K562 (cell line): ENCODE results near the gene RAB21. TPM values are rescaled to one million over a fixed set of nuclear protein-coding genes. Genes with fewer than 3 reads are reported as not detected.

ENCODE experiments used
- ATAC-seq: fragments of 200-7000 bp; cut with Tn5 transposase; 3 replicates; pipeline ENCODE4 v1.9.1; 2020; ENCODE audit warnings: moderate library complexity
- BruUV-seq: library from RNA; stranded (reverse); fragments of 400-500 nt; replicated peaks from 2 replicates; lab custom pipeline; 2021; lab: Mats Ljungman, UMichigan
- CTCF ChIA-PET: fragments of 300-600 bp; formaldehyde crosslinking; extraction: SDS; loops from one replicate; lab custom pipeline; 2021; ENCODE audit warnings: low intra/inter-chr PET ratio; lab: Yijun Ruan, JAX
- POLR2A ChIA-PET: fragments of 300-600, 350-650 bp; sonication (Branson Sonifier 250); formaldehyde crosslinking; extraction: SDS; loops from one replicate; lab custom pipeline; 2021; ENCODE audit warnings: antibody characterized with exemption, inconsistent platforms; lab: Yijun Ruan, JAX
- DNase-seq, 4 experiments: peaks; one replicate each; pipeline versions ENCODE4 v3.0.0 to v3.0.0-alpha.2; 2011 to 2018; ENCODE audit warnings: low spot score in 3 of 4, mixed read lengths in 3 of 4; ENCODE audit errors: extremely low read depth in 1 of 4
- FAIRE-seq: peaks from 2 replicates; lab custom pipeline; 2011; peaks lifted over from hg19 to GRCh38; lab: Jason Lieb, UNC
- H2AFZ ChIP-seq: 2 replicates; pipeline ENCODE4 v1.6.0; 2011; ENCODE audit warnings: low read depth, low read length, control low read depth, inconsistent platforms
- H3K27ac ChIP-seq: fragments of 200-600 bp; 3 replicates; pipeline ENCODE4 v1.8.0; 2011; ENCODE audit warnings: low read depth, mild to moderate bottlenecking, control low read depth, inconsistent platforms, low read length, moderate library complexity, mixed read lengths; ENCODE audit errors: extremely low read depth
- H3K27me3 ChIP-seq, 2 experiments: fragments of 300-600 bp in 1 of 2; 2 replicates in 1 of 2; 3 replicates in 1 of 2; pipeline versions ENCODE4 v1.6.0 to v1.8.0; 2011; ENCODE audit warnings: inconsistent platforms in 2 of 2, low read length in 2 of 2, mild to moderate bottlenecking in 1 of 2, mixed read lengths in 1 of 2, moderate library complexity in 1 of 2; ENCODE audit not compliant: control insufficient read depth in 2 of 2, insufficient read depth in 2 of 2
- H3K36me3 ChIP-seq: fragments of 300-600 bp; 3 replicates; pipeline ENCODE4 v1.8.0; 2011; ENCODE audit warnings: mild to moderate bottlenecking, low read length, inconsistent platforms; ENCODE audit not compliant: control insufficient read depth, insufficient read depth
- H3K4me1 ChIP-seq, 2 experiments: fragments of 200-600 bp in 1 of 2; replicated peaks in 1 of 2; 2 replicates in 1 of 2; 3 replicates in 1 of 2; pipeline versions ENCODE4 v1.5.1 to v1.8.0; 2011; ENCODE audit warnings: inconsistent platforms in 2 of 2, low read length in 2 of 2, mild to moderate bottlenecking in 1 of 2, mixed read lengths in 1 of 2, moderate library complexity in 1 of 2; ENCODE audit not compliant: control insufficient read depth in 2 of 2, insufficient read depth in 2 of 2
- H3K4me2 ChIP-seq: 2 replicates; pipeline ENCODE4 v1.6.1; 2011; ENCODE audit warnings: low read length, control low read depth, inconsistent platforms, mixed read lengths; ENCODE audit not compliant: insufficient read depth
- H3K4me3 ChIP-seq: fragments of 200-600 bp; sonication (generic), shearing (Covaris generic); 2 replicates; pipeline ENCODE4 v1.5.1; 2016; ENCODE audit warnings: control low read depth, inconsistent platforms
- H3K79me2 ChIP-seq: fragments of 200-600 bp; 3 replicates; pipeline ENCODE4 v1.8.0; 2011; ENCODE audit warnings: low read length, inconsistent platforms; ENCODE audit not compliant: control insufficient read depth, insufficient read depth
- H3K9ac ChIP-seq, 2 experiments: 2 replicates each; pipeline versions ENCODE4 v1.6.0 to v1.6.1; 2011; ENCODE audit warnings: low read depth in 2 of 2, low read length in 2 of 2, control low read depth in 1 of 2, inconsistent platforms in 1 of 2, mild to moderate bottlenecking in 1 of 2, mixed read lengths in 1 of 2; ENCODE audit not compliant: insufficient read depth in 1 of 2
- H3K9me1 ChIP-seq: one replicate; pipeline ENCODE4 v1.6.0; 2011; ENCODE audit warnings: inconsistent platforms, mild to moderate bottlenecking, low read length, moderate library complexity; ENCODE audit not compliant: control insufficient read depth, insufficient read depth
- H3K9me3 ChIP-seq: replicated peaks from 2 replicates; pipeline ENCODE4 v1.5.1; 2011; ENCODE audit warnings: low read depth, low read length, inconsistent platforms; ENCODE audit not compliant: control insufficient read depth, insufficient read depth
- H4K20me1 ChIP-seq: replicated peaks from 2 replicates; pipeline ENCODE4 v1.6.1; 2011; ENCODE audit warnings: low read length, inconsistent platforms, mixed read lengths; ENCODE audit not compliant: control insufficient read depth, insufficient read depth
- BRF1 ChIP-seq: IDR thresholded peaks from 3 replicates; pipeline ENCODE4 v1.6.1; 2011; ENCODE audit warnings: borderline replicate concordance, mild to moderate bottlenecking; ENCODE audit not compliant: insufficient read length; ENCODE audit errors: extremely low read depth
- ELF4 ChIP-seq: fragments of 450-650 bp; formaldehyde crosslinking; IDR thresholded peaks from 2 replicates; pipeline ENCODE4 v1.4.0; 2022; ENCODE audit warnings: missing genetic modification characterization
- HNRNPK ChIP-seq: fragments of 200-400 bp; formaldehyde crosslinking; IDR thresholded peaks from one replicate; pipeline ENCODE4 v1.6.1; 2018; ENCODE audit warnings: mild to moderate bottlenecking, low read depth, low read length; ENCODE audit not compliant: poor library complexity, severe bottlenecking
- NFIX ChIP-seq: fragments of 250-450 bp; sonication (Bioruptor Pico); IDR thresholded peaks from 2 replicates; pipeline ENCODE4 v1.4.0; 2020; ENCODE audit warnings: low read depth, mild to moderate bottlenecking, moderate library complexity
- WGBS: fragments of 100-300 bp; shearing (Covaris generic); methylation state at CpG from one replicate; pipeline ENCODE4 v1.1.6; 2016; ENCODE audit warnings: low coverage, mixed read lengths; ENCODE audit not compliant: insufficient coverage; ENCODE audit errors: missing lambda C conversion rate; 5-methylcytosine and 5-hydroxymethylcytosine counted together
- in situ Hi-C: fragments of 300-500 bp; cut with MboI; formaldehyde crosslinking; loops from 4 replicates; pipeline ENCODE4 v1.15.0; 2018; ENCODE audit warnings: inconsistent platforms, mixed read lengths
- intact Hi-C: fragments of 100-400 bp; cut with micrococcal nuclease; formaldehyde crosslinking; loops from 2 replicates; pipeline ENCODE4 v1.14.2; 2022
- polyA plus RNA-seq, 8 experiments: library from polyadenylated mRNA; depleted of rRNA in 4 of 8; stranded (reverse) in 5 of 8; unstranded in 3 of 8; fragments of >200 nt; fragmentation: Nextera tagmentation in 2 of 8; fragmentation: Illumina TruSeq in 1 of 8; extraction: Ambion mirVana in 2 of 8; extraction: Trizol in 1 of 8; gene quantifications; 2 replicates each; pipeline versions ENCODE4 v1.2.1 to v1.2.3, GENCODE V29; 2011 to 2014; ENCODE audit warnings: inconsistent platforms in 1 of 8, missing spikeins in 1 of 8
- total RNA-seq, 7 experiments: library from RNA; depleted of rRNA in 6 of 7; stranded (reverse); fragments of >200 nt in 6 of 7; fragmentation: Illumina TruSeq in 2 of 7; extraction: Trizol in 2 of 7; gene quantifications; 2 replicates each; pipeline versions ENCODE4 v1.2.1 to v1.2.3, GENCODE V29; 2011 to 2021; ENCODE audit warnings: low replicate concordance in 1 of 7
- TF ChIP-seq, protein P1 (sequence below): fragments of 450-650 bp; IDR thresholded peaks from 2 replicates; pipeline ENCODE4 v1.6.1; 2016; ENCODE audit warnings: mild to moderate bottlenecking, moderate library complexity
- TF ChIP-seq, protein P2 (sequence below): fragments of 450-650 bp; IDR thresholded peaks from 2 replicates; pipeline ENCODE4 v1.6.1; 2016

RAB21 gene
- total and polyA plus RNA-seq, 9 of the 15 experiments (the other 6 are each of a cell fraction or from before 2014, with no cell fraction given), result 5.3 to 45.6 (median 19.6) TPM

DNA sequence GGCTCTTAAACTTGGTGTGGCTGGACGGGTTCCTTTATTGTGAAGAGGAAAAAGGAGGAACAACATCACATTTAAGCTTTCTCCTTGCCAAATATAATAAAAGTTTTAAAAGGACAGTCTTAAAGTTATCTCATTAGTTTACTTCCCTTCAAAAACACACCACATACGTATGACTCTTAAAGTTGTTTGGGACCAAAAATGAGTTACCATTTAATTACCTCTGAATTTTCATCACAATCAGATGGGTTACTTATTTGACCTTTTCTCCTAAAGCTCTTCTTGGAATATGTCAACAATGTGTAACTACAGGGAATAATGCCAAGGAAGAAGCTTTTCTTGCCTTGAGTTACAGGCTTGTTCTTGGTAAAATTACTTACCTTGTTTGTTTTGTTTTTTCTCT, 16.4 kb downstream of the RAB21 start:
- no peak overlapping the region for H3K4me3 ChIP-seq
- BruUV-seq, result no TSS peak
- FAIRE-seq (no peak), ATAC-seq (no peak), DNase-seq (no peak)
- H2AFZ ChIP-seq, result no peak overlapping the region
- no peaks in the 10 kb centered on the region for H3K9me3 ChIP-seq
- in situ Hi-C loops, result loop anchor here (10.0 kb wide), 1 partner anchor 164 kb away; the partner anchor contains the start of gene TPH2
- intact Hi-C loops, result no loop called here
- 100% methylated on average over 2 of the region's 2 CpGs for WGBS
- no peaks in the 10 kb centered on the region for H3K9me1 ChIP-seq
- H3K4me2 ChIP-seq, result no peak overlapping the region
- no peak overlapping the region for H3K27ac ChIP-seq
- H3K79me2 ChIP-seq, result peaks cover 44% of the 10 kb centered on the region
- H3K9ac ChIP-seq, result no peak overlapping the region
- H3K27me3 ChIP-seq, result no peaks in the 10 kb centered on the region
- ChIA-PET CTCF (no interaction called here), POLR2A (interaction anchor here (0.6 kb wide), 1 partner anchor 25 kb away, joined by 3 read pairs; no protein-coding TSS in a partner anchor)
- peaks cover 0 to 2% of the 10 kb centered on the region in 2 experiments; a peak in 2 of 5 replicates for H3K4me1 ChIP-seq
- peaks cover 43% of the 10 kb centered on the region for H3K36me3 ChIP-seq
- no peaks in the 10 kb centered on the region for H4K20me1 ChIP-seq
- TF ChIP-seq, protein P1, sequence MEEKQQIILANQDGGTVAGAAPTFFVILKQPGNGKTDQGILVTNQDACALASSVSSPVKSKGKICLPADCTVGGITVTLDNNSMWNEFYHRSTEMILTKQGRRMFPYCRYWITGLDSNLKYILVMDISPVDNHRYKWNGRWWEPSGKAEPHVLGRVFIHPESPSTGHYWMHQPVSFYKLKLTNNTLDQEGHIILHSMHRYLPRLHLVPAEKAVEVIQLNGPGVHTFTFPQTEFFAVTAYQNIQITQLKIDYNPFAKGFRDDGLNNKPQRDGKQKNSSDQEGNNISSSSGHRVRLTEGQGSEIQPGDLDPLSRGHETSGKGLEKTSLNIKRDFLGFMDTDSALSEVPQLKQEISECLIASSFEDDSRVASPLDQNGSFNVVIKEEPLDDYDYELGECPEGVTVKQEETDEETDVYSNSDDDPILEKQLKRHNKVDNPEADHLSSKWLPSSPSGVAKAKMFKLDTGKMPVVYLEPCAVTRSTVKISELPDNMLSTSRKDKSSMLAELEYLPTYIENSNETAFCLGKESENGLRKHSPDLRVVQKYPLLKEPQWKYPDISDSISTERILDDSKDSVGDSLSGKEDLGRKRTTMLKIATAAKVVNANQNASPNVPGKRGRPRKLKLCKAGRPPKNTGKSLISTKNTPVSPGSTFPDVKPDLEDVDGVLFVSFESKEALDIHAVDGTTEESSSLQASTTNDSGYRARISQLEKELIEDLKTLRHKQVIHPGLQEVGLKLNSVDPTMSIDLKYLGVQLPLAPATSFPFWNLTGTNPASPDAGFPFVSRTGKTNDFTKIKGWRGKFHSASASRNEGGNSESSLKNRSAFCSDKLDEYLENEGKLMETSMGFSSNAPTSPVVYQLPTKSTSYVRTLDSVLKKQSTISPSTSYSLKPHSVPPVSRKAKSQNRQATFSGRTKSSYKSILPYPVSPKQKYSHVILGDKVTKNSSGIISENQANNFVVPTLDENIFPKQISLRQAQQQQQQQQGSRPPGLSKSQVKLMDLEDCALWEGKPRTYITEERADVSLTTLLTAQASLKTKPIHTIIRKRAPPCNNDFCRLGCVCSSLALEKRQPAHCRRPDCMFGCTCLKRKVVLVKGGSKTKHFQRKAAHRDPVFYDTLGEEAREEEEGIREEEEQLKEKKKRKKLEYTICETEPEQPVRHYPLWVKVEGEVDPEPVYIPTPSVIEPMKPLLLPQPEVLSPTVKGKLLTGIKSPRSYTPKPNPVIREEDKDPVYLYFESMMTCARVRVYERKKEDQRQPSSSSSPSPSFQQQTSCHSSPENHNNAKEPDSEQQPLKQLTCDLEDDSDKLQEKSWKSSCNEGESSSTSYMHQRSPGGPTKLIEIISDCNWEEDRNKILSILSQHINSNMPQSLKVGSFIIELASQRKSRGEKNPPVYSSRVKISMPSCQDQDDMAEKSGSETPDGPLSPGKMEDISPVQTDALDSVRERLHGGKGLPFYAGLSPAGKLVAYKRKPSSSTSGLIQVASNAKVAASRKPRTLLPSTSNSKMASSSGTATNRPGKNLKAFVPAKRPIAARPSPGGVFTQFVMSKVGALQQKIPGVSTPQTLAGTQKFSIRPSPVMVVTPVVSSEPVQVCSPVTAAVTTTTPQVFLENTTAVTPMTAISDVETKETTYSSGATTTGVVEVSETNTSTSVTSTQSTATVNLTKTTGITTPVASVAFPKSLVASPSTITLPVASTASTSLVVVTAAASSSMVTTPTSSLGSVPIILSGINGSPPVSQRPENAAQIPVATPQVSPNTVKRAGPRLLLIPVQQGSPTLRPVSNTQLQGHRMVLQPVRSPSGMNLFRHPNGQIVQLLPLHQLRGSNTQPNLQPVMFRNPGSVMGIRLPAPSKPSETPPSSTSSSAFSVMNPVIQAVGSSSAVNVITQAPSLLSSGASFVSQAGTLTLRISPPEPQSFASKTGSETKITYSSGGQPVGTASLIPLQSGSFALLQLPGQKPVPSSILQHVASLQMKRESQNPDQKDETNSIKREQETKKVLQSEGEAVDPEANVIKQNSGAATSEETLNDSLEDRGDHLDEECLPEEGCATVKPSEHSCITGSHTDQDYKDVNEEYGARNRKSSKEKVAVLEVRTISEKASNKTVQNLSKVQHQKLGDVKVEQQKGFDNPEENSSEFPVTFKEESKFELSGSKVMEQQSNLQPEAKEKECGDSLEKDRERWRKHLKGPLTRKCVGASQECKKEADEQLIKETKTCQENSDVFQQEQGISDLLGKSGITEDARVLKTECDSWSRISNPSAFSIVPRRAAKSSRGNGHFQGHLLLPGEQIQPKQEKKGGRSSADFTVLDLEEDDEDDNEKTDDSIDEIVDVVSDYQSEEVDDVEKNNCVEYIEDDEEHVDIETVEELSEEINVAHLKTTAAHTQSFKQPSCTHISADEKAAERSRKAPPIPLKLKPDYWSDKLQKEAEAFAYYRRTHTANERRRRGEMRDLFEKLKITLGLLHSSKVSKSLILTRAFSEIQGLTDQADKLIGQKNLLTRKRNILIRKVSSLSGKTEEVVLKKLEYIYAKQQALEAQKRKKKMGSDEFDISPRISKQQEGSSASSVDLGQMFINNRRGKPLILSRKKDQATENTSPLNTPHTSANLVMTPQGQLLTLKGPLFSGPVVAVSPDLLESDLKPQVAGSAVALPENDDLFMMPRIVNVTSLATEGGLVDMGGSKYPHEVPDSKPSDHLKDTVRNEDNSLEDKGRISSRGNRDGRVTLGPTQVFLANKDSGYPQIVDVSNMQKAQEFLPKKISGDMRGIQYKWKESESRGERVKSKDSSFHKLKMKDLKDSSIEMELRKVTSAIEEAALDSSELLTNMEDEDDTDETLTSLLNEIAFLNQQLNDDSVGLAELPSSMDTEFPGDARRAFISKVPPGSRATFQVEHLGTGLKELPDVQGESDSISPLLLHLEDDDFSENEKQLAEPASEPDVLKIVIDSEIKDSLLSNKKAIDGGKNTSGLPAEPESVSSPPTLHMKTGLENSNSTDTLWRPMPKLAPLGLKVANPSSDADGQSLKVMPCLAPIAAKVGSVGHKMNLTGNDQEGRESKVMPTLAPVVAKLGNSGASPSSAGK, result no peak
- TF ChIP-seq, protein P2, sequence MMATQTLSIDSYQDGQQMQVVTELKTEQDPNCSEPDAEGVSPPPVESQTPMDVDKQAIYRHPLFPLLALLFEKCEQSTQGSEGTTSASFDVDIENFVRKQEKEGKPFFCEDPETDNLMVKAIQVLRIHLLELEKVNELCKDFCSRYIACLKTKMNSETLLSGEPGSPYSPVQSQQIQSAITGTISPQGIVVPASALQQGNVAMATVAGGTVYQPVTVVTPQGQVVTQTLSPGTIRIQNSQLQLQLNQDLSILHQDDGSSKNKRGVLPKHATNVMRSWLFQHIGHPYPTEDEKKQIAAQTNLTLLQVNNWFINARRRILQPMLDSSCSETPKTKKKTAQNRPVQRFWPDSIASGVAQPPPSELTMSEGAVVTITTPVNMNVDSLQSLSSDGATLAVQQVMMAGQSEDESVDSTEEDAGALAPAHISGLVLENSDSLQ, result no peak
- TF ChIP-seq BRF1 (no peak), HNRNPK (no peak), ELF4 (CRISPR knock-in tag) (no peak), NFIX (CRISPR knock-in tag) (no peak)
